ENCODE data around the gene ARHGEF3. TPM values are rescaled to one million over a fixed set of nuclear protein-coding genes. Genes with fewer than 3 reads are reported as not detected.

Gene ARHGEF3
- total RNA-seq, 2 experiments from 2014 or later, result 34.4 to 38.3 TPM

DNA sequence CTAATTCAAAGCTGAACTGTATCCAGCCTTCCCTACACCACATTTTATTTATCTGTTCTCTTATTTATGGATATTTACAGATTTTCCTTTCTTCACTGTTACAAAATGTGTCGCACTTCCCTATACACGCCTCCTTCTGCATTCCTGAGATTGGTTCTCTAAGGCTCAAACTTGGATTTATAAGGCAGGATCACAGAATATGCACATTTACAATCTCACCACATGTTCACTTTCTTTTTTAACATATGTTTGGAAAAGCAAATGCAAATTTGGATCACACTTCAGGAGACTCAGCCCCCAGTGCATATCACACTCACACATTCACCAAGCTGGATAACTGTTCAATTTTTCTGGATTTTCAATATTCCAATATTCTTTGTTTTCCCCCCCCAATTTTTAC lies 31.8 kb upstream of the ARHGEF3 start:
- Mint-ChIP-seq H3K9me3 (ENCODE audit: low read depth) (no peaks in the 10 kb centered on the region), H3K27ac (no peak overlapping the region), H3K4me1 (peaks cover 30% of the 10 kb centered on the region), H3K27me3 (no peaks in the 10 kb centered on the region), H3K36me3 (ENCODE audit: low read depth) (no peaks in the 10 kb centered on the region), H3K4me3 (no peak overlapping the region)
- CTCF ChIA-PET, result interaction anchor here (1.3 to 1.7 kb wide), 2 partner anchors 10 to 156 kb away, joined by 3 to 4 read pairs; no protein-coding TSS in a partner anchor
- POLR2A ChIA-PET, result no interaction called here
- no peak for ATAC-seq
- intact Hi-C loops (cut with DNase I, micrococcal nuclease), result no loop called here
- DNase-seq, result no peak

DNA sequence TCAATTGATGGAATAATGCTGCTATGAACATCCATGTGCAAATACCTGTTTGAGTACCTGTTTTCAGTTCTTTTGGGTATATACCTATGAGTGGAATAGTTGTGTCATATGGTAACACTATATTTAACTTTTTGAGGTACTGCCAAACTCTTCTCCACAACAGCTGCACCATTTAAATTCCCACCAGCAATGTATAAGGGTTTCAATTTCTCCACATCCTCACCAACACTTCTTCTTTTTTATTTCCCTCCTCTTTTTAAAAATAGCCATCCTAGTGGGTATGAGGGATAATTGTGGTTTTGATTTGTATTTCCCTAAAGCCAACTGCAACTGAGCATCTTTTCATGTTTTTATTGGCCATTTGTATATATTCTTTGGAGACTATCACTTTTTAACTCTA lies 31.3 kb upstream of the ARHGEF3 start:
- Mint-ChIP-seq H3K27me3 (no peaks in the 10 kb centered on the region), H3K4me1 (peaks cover 27% of the 10 kb centered on the region), H3K4me3 (no peak overlapping the region), H3K9me3 (ENCODE audit: low read depth) (no peaks in the 10 kb centered on the region), H3K36me3 (ENCODE audit: low read depth) (no peaks in the 10 kb centered on the region), H3K27ac (no peak overlapping the region)
- intact Hi-C loops (cut with DNase I, micrococcal nuclease), result no loop called here
- CTCF ChIA-PET, result interaction anchor here (1.7 kb wide), 1 partner anchor 156 kb away, joined by 4 read pairs; no protein-coding TSS in a partner anchor
- DNase-seq (no peak), ATAC-seq (no peak)
- POLR2A ChIA-PET, result no interaction called here

DNA sequence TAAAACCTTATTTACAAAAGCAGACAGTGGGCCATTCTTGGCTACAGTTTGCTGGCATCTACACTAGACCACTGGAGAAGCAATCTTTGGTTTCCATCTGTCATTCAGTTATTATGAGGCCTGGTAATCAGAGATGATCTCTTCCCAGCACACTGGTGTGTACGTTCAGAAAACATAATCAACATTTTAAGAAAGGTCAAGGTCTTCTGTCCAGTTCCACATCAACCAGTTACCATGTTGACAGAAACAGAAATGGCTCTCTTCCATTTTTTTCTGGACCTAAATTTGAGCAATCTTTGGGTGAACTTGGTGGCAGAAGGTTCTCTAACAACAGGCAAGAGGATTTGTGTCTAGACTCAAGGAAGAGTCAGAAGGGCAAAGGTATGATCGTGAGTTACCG lies 29.8 kb upstream of the ARHGEF3 start:
- Mint-ChIP-seq H3K27ac (no peak overlapping the region), H3K4me3 (no peak overlapping the region), H3K27me3 (no peaks in the 10 kb centered on the region), H3K36me3 (ENCODE audit: low read depth) (no peaks in the 10 kb centered on the region), H3K4me1 (peaks cover 27% of the 10 kb centered on the region), H3K9me3 (ENCODE audit: low read depth) (no peaks in the 10 kb centered on the region)
- ChIA-PET CTCF (no interaction called here), POLR2A (no interaction called here)
- intact Hi-C loops (cut with DNase I, micrococcal nuclease), result no loop called here
- ATAC-seq, result no peak
- DNase-seq, result no peak

DNA sequence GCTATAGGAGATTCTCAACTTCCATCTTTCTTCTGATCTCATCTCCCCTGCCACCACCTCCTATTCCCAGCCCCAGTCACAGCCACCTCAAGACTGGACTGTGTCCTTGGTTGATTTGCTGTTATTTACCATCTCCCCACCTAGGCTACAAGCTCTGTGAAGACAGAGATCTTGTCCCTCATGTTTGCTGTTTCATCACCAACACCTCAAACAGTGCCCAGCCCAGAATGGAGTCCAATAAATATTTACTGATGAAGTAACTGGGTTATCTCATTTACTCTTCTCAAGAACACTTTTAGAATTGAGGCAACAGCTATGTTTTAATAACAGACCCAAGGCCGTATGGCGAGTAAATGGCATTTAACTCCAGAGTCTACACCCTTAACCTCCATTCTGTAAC lies 29.1 kb upstream of the ARHGEF3 start:
- POLR2A ChIA-PET, result no interaction called here
- intact Hi-C loops (cut with DNase I, micrococcal nuclease), result no loop called here
- H3K4me1 Mint-ChIP-seq, result peaks cover 26% of the 10 kb centered on the region
- DNase-seq (no peak), ATAC-seq (no peak)
- H3K4me3 Mint-ChIP-seq, result no peak overlapping the region
- H3K27me3 Mint-ChIP-seq, result no peaks in the 10 kb centered on the region
- no peaks in the 10 kb centered on the region for H3K9me3 Mint-ChIP-seq (ENCODE audit: low read depth)
- H3K36me3 Mint-ChIP-seq (ENCODE audit: low read depth), result no peaks in the 10 kb centered on the region
- CTCF ChIA-PET, result interaction anchor here (0.6 to 1.2 kb wide), 2 partner anchors 13 to 157 kb away, joined by 3 read pairs; no protein-coding TSS in a partner anchor
- no peak overlapping the region for H3K27ac Mint-ChIP-seq

DNA sequence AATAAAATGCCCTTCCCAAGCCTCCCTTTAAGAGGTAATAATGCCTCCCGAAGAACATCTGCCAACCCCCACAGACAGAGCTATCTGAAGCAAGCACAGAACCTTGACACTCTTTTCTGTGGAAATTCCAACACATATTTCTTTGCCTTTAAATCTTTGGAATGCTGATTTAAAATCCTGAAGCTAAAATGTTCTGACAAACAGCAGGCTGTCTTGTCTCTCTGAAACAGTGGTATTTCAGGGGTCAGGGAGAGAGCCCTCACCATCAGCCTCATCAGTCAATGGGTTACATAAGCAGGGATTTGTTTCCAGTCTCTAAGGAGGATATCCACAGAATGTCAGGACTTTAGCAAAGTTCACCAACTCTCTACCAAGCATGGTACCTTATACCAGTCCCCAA lies 27.8 kb upstream of the ARHGEF3 start:
- intact Hi-C loops (cut with DNase I, micrococcal nuclease), result no loop called here
- ChIA-PET POLR2A (no interaction called here), CTCF (interaction anchor here (0.7 to 1.1 kb wide), 2 partner anchors 29 to 113 kb away, joined by 3 read pairs; no protein-coding TSS in a partner anchor)
- no peak for DNase-seq
- Mint-ChIP-seq H3K4me1 (peaks cover 31% of the 10 kb centered on the region), H3K36me3 (ENCODE audit: low read depth) (no peaks in the 10 kb centered on the region), H3K27ac (no peak overlapping the region), H3K9me3 (ENCODE audit: low read depth) (no peaks in the 10 kb centered on the region), H3K27me3 (no peaks in the 10 kb centered on the region), H3K4me3 (no peak overlapping the region)
- no peak for ATAC-seq

DNA sequence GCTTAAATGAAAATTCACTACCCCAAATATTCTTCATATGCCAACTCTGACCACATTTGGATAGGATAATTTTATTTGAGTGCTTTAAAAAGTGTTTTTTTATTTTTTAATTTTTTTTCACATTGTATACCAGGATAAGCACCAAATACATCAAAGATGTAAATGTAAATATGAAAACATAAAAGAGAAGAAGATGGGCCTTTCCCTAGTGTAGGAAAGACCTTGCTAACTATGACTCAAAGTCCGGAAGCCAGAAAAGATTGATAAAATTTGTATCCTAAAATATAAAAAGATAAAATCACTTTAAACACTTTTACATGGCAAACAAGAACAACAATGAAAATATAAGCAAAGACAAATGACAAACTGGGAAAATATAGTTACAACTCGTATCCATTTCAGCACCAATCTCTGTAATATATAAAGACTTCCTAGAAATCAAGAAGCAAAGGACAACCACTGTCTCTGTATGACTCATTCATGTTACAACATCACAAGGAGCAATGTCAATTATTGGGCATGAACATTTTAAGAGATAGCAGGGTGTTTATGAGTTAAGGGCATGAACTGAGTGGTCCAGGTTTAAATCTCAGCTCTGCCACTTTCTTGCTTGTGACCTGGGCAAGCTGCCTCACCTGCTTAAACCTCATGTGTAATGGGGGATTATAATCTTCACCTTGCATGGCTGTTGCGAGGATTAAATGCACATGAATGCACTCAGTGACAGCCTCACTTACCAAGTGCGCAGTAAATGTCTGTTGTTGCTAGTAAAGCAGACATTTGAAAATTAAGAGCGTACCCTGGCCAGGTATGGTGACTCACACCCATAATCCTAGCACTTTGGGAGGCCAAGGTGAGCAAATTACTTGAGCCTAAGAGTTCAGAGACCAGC lies 25.3 kb upstream of the ARHGEF3 start:
- ChIA-PET CTCF (interaction anchor here (0.7 to 3.3 kb wide), 6 partner anchors 15 to 154 kb away, joined by 3 to 12 read pairs (median 6); no protein-coding TSS in a partner anchor), POLR2A (interaction anchor here (0.6 kb wide), 1 partner anchor 69 kb away, joined by 3 read pairs; no protein-coding TSS in a partner anchor)
- H3K4me3 Mint-ChIP-seq, result no peak overlapping the region
- ATAC-seq (peak; percentile 72), DNase-seq (no peak)
- H3K4me1 Mint-ChIP-seq, result peaks cover 44% of the 10 kb centered on the region
- H3K36me3 Mint-ChIP-seq (ENCODE audit: low read depth), result no peaks in the 10 kb centered on the region
- no peaks in the 10 kb centered on the region for H3K9me3 Mint-ChIP-seq (ENCODE audit: low read depth)
- intact Hi-C loops (cut with DNase I, micrococcal nuclease), result no loop called here
- no peak overlapping the region for H3K27ac Mint-ChIP-seq
- no peaks in the 10 kb centered on the region for H3K27me3 Mint-ChIP-seq

DNA sequence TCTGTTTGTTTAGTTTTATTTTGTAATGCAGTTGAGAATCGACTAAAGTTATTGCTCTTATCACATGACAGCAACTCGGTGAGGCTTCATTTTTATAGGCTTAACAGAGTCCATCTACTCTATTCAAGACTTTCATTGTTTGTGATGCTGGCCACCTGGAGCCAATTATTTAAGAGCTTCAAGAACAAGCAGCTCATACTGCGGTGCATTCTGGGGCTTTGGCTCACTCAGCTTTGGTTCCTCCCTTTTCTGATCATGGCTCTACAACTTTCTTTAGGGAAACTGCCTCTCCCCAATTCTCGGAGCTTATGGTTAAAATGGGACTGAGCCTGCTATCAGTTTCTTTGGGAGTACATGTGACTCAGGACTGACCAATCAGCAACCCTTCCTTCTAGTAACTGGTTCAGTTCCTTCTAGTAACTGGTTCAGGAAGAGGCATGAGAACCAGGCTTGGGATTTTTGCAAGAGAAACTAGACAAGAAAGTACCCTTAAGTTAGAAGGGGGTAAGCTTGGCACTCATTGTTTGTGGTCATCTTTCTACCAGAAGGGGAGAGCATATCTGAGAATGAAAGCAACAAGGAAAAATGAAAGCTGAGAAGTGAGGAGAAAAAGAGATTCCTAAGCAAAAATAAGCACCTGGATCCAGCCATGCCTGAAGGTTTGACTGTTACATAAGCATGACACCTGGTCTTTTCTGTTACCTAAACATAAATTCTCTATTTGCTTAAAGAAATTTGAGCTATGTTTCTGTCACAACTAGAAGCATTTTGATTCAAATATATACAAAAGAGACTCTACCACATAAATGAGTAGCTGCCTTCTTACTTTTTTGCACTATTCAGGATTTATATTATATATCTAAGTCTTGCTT lies 24.1 kb upstream of the ARHGEF3 start:
- intact Hi-C loops (cut with DNase I, micrococcal nuclease), result no loop called here
- POLR2A ChIA-PET, result interaction anchor here (0.6 to 0.8 kb wide), 2 partner anchors 11 to 70 kb away, joined by 3 read pairs; no protein-coding TSS in a partner anchor
- no peaks in the 10 kb centered on the region for H3K9me3 Mint-ChIP-seq (ENCODE audit: low read depth)
- H3K4me1 Mint-ChIP-seq, result peaks cover 40% of the 10 kb centered on the region
- H3K4me3 Mint-ChIP-seq, result no peak overlapping the region
- no peaks in the 10 kb centered on the region for H3K36me3 Mint-ChIP-seq (ENCODE audit: low read depth)
- ATAC-seq (no peak), DNase-seq (no peak)
- CTCF ChIA-PET, result interaction anchor here (0.5 to 3.3 kb wide), 10 partner anchors 9 to 171 kb away, joined by 3 to 12 read pairs (median 4); no protein-coding TSS in a partner anchor
- H3K27me3 Mint-ChIP-seq, result no peaks in the 10 kb centered on the region
- H3K27ac Mint-ChIP-seq, result no peak overlapping the region

DNA sequence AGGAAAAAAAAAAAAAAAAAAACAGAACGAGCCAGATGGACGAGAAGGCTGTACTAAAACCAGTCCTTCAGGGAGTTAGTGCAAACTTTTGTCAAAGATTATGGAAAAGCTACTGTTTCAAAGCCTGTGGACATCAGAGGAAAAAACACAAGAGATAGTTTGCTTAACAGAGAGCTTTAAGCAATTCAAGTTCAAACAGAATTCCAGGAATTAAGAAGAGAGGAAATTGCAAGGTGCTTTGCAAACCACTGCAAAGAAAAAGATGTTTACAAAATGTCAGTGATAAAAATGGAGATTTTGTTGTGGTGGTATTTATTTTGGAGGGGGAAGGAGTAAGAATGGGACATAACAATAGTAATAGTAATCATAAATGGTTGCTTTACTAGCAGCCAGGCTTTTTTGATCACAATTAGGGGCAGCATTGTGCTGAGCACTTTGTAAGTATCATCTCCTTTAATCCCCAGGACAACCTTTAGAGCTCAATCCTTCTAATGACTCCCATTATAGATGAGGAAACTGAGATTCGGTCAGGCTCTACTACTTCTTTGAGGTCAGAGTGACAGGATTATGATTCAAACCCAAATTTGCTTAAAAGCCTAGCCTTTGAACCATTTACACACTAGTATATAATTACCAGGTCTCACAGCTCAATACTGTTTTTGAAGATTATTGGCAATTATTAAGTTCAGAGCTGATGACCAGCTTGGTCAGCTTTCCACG lies 22.4 kb upstream of the ARHGEF3 start:
- POLR2A ChIA-PET, result interaction anchor here (0.7 kb wide), 1 partner anchor 270 kb away, joined by 3 read pairs; no protein-coding TSS in a partner anchor
- Mint-ChIP-seq H3K4me1 (peaks cover 41% of the 10 kb centered on the region), H3K27me3 (no peaks in the 10 kb centered on the region), H3K4me3 (no peak overlapping the region), H3K27ac (no peak overlapping the region), H3K9me3 (ENCODE audit: low read depth) (no peaks in the 10 kb centered on the region), H3K36me3 (ENCODE audit: low read depth) (no peaks in the 10 kb centered on the region)
- intact Hi-C loops (cut with DNase I, micrococcal nuclease), result no loop called here
- DNase-seq (no peak), ATAC-seq (peak; percentile 17)
- CTCF ChIA-PET, result interaction anchor here (0.6 to 3.3 kb wide), 12 partner anchors 8 to 165 kb away, joined by 3 to 12 read pairs (median 4); no protein-coding TSS in a partner anchor

DNA sequence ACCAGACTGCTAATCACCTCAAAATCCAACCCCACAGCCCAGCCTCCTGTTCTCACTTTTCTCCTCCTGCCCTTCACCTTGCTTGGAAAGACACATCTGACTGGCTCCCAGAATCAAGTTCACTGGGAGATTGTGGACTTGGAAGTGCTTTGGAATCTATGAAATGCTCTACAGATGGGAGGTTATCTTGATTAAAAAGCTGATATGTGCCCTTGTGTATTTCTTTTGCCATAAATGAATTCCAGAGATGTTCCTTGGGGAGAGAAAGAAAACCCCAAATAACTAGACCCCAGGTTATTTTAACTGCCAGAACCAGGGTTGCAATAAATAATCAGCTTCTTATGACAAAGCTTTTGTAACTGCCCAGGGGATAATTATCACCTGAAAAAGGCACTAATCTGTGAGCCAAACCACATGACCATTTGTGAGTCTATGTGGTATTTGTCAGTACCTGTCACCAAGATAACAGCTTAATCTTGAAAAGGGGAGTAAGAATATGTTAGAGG lies 21.7 kb upstream of the ARHGEF3 start:
- ChIA-PET CTCF (interaction anchor here (0.6 to 3.3 kb wide), 9 partner anchors 11 to 166 kb away, joined by 3 to 12 read pairs (median 4); no protein-coding TSS in a partner anchor), POLR2A (interaction anchor here (0.7 kb wide), 1 partner anchor 271 kb away, joined by 3 read pairs; no protein-coding TSS in a partner anchor)
- Mint-ChIP-seq H3K36me3 (ENCODE audit: low read depth) (no peaks in the 10 kb centered on the region), H3K27ac (no peak overlapping the region), H3K4me3 (no peak overlapping the region), H3K4me1 (peaks cover 48% of the 10 kb centered on the region), H3K27me3 (no peaks in the 10 kb centered on the region), H3K9me3 (ENCODE audit: low read depth) (no peaks in the 10 kb centered on the region)
- intact Hi-C loops (cut with DNase I, micrococcal nuclease), result no loop called here
- ATAC-seq (no peak), DNase-seq (no peak)

DNA sequence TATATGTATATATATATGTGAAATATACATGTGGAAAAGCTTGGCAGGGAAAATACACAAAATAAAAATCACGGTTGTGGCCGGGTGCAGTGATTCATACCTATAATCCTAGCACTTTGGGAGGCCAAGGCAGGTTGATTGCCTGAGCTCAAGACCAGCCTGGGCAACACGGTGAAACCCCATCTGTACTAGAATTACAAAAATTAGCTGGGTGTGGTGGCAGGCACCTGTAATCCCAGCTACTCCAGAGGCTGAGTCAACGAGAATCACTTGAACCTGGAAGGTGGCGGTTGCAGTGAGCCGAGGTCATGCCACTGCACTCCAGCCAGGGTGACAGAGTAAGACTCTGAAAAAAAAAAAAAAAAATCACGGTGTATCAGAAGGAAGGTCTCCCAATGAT lies 20.8 kb upstream of the ARHGEF3 start:
- Mint-ChIP-seq H3K36me3 (ENCODE audit: low read depth) (no peaks in the 10 kb centered on the region), H3K4me1 (peaks cover 54% of the 10 kb centered on the region), H3K9me3 (ENCODE audit: low read depth) (no peaks in the 10 kb centered on the region), H3K27me3 (no peaks in the 10 kb centered on the region), H3K4me3 (no peak overlapping the region), H3K27ac (no peak overlapping the region)
- POLR2A ChIA-PET, result interaction anchor here (0.6 kb wide), 1 partner anchor 166 kb away, joined by 3 read pairs; no protein-coding TSS in a partner anchor
- ATAC-seq (no peak), DNase-seq (no peak)
- intact Hi-C loops (cut with DNase I, micrococcal nuclease), result no loop called here
- CTCF ChIA-PET, result interaction anchor here (1.3 to 1.4 kb wide), 3 partner anchors 19 to 26 kb away, joined by 3 to 4 read pairs (median 3); no protein-coding TSS in a partner anchor

Measured in activated CD4-positive, alpha-beta T cell treated with anti-CD3 and anti-CD28 coated beads for 36 hours (primary cell).